Neutrophil (primary cell): ENCODE data around the gene UTS2R.

Source experiments
- H3K27ac ChIP-seq: fragments of 200-600 bp; sonication (generic); 2 replicates; pipeline ENCODE4 v1.5.1; 2016; ENCODE audit warnings: mild to moderate bottlenecking, moderate library complexity
- H3K27me3 ChIP-seq: fragments of 200-600 bp; sonication (generic); 2 replicates; pipeline ENCODE4 v1.6.0; 2016; ENCODE audit warnings: mild to moderate bottlenecking
- H3K36me3 ChIP-seq: fragments of 200-600 bp; sonication (generic); 2 replicates; pipeline ENCODE4 v1.5.1; 2017
- H3K4me1 ChIP-seq, 2 experiments: fragments of 200-600 bp in 1 of 2; sonication (generic) in 1 of 2; 1 replicate in 1 of 2; 2 replicates in 1 of 2; pipeline versions ENCODE4 v1.5.1 to v1.6.1; 2013 to 2016; ENCODE audit warnings: low read depth in 1 of 2, low read length in 1 of 2, mild to moderate bottlenecking in 1 of 2, moderate library complexity in 1 of 2; ENCODE audit not compliant: control insufficient read depth in 1 of 2, insufficient read depth in 1 of 2
- H3K4me3 ChIP-seq, 2 experiments: fragments of 200-600 bp in 1 of 2; sonication (generic) in 1 of 2; 1 replicate in 1 of 2; 2 replicates in 1 of 2; pipeline ENCODE4 v1.5.1; 2013 to 2016; ENCODE audit warnings: low read depth in 1 of 2, low read length in 1 of 2, mild to moderate bottlenecking in 1 of 2, moderate library complexity in 1 of 2
- H3K9me3 ChIP-seq: fragments of 200-600 bp; sonication (generic); 2 replicates; pipeline ENCODE4 v1.5.1; 2016
- TF ChIP-seq, protein P1 (sequence below): fragments of 200-600 bp; sonication (generic); IDR thresholded peaks from 2 replicates; pipeline ENCODE4 v1.5.1; 2016; ENCODE audit warnings: antibody characterized with exemption

The UTS2R gene

DNA sequence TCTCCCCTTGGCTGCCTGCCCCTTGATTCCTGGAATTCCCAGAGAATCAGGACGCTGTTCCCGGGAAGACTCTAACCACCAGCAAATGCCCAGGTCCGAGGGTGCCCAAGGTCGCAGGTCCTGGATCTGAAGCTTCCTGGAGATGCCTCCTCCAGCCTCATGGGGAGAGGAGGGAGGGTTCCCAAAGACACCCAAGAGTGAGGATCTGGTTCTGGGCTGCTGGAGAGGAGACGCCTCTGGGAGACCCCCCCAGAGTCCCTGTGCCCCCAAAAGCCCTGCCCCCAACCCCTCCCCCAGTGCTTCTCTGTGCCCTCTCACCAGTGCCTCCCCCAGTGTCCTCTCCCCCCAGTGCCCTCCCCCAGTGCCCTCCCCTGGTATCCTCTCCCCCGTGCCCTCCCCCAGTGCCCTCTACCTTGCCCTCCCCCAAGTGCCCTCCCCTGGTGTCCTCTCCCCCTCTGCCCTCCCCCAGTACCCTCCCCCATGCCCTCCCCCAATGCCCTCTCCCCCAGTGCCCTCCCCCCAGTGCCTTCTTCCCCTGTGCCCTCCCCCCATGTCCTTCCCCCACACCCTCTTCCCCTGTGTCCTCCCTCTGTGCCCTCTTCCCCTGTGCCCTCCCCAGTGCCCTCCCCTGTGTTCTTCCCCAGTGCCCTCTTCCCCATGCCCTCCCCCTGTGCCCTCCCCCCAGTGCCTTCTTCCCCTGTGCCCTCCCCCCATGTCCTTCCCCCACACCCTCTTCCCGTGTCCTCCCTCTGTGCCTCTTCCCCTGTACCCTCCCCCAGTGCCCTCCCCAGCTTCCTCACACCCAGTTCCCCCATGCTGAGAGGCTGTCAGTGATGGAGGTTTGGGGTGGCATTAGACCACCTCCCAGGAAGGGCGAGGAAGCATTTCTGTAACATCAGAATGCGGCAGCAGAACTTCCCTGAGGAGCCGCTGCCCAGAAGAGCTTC lies 31.7 kb upstream of the UTS2R start:
- H3K9me3 ChIP-seq = no peaks in the 10 kb centered on the region
- H3K4me1 ChIP-seq = peaks cover 5 to 6% of the 10 kb centered on the region in 2 experiments
- H3K27ac ChIP-seq = no peak overlapping the region
- TF ChIP-seq, protein P1, sequence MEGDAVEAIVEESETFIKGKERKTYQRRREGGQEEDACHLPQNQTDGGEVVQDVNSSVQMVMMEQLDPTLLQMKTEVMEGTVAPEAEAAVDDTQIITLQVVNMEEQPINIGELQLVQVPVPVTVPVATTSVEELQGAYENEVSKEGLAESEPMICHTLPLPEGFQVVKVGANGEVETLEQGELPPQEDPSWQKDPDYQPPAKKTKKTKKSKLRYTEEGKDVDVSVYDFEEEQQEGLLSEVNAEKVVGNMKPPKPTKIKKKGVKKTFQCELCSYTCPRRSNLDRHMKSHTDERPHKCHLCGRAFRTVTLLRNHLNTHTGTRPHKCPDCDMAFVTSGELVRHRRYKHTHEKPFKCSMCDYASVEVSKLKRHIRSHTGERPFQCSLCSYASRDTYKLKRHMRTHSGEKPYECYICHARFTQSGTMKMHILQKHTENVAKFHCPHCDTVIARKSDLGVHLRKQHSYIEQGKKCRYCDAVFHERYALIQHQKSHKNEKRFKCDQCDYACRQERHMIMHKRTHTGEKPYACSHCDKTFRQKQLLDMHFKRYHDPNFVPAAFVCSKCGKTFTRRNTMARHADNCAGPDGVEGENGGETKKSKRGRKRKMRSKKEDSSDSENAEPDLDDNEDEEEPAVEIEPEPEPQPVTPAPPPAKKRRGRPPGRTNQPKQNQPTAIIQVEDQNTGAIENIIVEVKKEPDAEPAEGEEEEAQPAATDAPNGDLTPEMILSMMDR = no peak
- no peak overlapping the region for H3K4me3 ChIP-seq
- H3K27me3 ChIP-seq = peaks cover 29% of the 10 kb centered on the region
- no peaks in the 10 kb centered on the region for H3K36me3 ChIP-seq

DNA sequence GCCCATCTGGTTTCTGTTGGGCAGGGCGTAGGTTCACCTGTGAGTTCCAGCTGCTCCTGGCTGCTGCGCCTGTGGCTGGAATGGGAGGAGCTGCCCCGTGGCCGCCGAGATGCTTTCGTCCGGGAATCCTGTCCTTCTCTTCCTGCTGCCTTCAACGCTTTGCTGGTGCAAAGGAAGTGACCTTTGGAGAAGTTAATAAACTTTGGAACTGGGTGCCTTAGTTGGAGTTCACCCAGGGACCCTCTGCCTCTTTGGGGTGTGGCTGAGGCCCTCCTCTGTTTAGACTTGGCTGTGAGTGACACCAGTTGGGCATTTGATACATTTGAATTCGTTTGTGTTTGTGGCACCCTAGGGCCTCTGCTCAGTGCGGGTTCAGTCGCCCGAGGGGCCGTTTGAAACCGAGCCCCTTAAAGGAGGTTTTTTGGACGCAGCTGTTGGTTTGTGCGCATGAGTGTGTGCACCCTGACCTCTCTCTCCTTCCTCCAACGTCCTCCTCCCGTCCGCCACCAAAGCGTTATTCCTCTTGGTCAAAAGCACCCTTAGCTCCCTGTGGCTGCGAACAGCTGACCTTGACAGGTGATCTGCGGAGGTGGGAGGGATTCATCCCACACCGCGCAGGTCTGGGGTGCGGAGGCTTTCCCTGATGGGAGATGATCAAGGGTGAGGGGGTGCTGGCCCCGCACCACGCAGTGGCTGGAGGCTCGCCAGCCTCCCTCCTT lies 29.0 kb upstream of the UTS2R start:
- TF ChIP-seq, protein P1 = no peak
- Histone ChIP-seq H3K27ac (no peak overlapping the region), H3K4me1 (peaks cover 0 to 6% of the 10 kb centered on the region in 2 experiments), H3K9me3 (no peaks in the 10 kb centered on the region), H3K27me3 (peaks cover 25% of the 10 kb centered on the region), H3K36me3 (no peaks in the 10 kb centered on the region), H3K4me3 (no peak overlapping the region)

DNA sequence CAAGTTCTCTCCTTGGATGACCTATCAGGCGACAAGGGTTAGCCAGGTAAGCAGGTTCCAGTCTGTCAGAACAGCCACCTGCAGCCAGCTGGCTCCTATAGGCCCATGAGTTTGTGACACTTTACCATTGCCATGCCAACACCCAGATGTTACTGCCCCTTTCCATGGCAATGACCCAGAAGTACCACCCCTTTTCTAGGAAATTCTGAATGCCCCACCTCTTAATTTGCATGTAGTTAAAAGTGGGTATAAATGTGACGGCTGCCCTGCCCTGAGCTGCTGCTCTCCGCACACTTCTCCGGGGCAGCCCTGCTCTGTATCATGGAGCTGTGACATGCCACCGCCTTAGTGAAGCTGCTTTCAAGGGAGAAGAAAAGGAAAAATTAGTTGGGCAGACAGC lies 28.0 kb upstream of the UTS2R start:
- H3K27me3 ChIP-seq = peaks cover 24% of the 10 kb centered on the region
- TF ChIP-seq, protein P1 = no peak
- no peak overlapping the region for H3K27ac ChIP-seq
- peaks cover 0 to 6% of the 10 kb centered on the region in 2 experiments for H3K4me1 ChIP-seq
- no peaks in the 10 kb centered on the region for H3K36me3 ChIP-seq
- H3K9me3 ChIP-seq = no peaks in the 10 kb centered on the region
- no peak overlapping the region for H3K4me3 ChIP-seq

DNA sequence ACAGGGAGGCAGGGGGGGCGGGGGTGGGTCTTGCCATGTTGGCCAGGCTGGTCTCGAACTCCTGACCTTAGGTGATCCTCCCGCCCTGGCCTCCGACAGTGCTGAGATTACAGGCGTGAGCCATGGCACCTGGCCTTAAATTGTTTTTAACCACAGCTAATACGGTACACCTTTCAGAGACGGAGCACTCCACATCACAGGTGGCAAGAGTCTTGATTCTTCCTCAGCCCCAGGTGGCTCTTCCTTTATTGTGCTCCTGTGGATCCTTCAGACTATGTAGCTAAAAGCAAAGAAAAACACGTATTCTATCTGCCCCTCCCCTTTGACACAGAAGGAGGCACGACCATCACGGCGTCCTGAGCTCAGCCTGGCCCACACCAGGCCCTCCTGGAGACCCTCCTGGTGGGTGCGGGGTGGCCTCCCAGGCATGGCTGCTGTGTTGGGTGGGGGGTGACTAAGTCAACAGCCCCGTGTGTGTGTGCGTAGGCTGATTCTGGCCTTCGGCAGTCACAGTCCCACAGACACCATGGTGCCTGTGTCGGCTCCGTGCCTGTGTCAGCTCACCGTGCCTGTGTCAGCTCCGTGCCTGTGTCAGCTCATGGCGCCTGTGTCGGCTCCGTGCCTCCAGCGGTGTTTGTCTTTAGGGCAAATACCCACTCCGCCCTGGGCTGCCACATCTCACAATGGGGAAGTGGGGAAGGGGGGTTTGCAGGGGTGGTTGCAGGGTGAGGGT lies 27.2 kb upstream of the UTS2R start:
- peaks cover 0 to 6% of the 10 kb centered on the region in 2 experiments for H3K4me1 ChIP-seq
- TF ChIP-seq, protein P1 = no peak
- no peaks in the 10 kb centered on the region for H3K9me3 ChIP-seq
- no peak overlapping the region for H3K4me3 ChIP-seq
- no peaks in the 10 kb centered on the region for H3K36me3 ChIP-seq
- H3K27me3 ChIP-seq = peaks cover 24% of the 10 kb centered on the region
- H3K27ac ChIP-seq = no peak overlapping the region

DNA sequence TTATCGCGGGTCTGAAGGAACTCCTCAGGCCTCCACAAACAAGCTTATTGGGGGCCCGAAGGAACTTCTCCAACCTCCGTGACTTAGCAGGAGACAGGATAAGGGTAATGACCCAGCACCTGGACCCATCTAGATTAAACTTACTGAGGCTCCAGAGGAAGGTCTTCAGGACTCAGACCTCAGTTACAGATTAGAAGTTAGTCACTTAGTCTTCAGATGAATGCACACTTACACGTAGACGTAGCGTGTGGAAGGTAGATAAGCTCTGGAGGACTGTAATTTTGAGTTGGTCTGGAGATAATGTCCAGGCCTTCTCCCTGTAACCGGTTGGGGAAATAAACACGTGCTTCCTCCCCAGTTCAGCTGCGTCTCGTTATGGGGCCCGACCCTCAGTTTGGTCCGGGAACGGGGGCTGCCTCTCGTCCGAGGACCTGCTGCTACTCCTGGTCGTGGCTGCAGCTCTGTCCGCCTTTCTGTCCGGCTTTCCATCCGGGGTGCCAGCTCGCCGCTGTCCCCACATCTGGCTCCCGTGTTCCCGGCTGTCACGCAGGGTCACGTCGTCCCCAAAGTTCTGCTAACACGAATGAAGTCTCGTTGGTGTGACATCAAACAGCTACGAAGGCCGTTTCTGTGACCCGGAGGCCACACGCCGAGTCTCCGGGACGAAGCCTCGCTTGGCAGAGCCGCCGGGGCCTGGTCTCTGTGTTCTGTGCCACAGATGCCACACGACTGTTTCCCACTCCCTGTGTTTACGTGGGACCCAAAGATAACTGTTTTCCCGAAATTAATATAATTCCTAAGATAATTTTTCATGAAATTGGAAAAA lies 26.2 kb upstream of the UTS2R start:
- Histone ChIP-seq H3K4me1 (peaks cover 0 to 6% of the 10 kb centered on the region in 2 experiments), H3K27ac (no peak overlapping the region), H3K27me3 (peaks cover 30% of the 10 kb centered on the region), H3K4me3 (no peak overlapping the region), H3K9me3 (no peaks in the 10 kb centered on the region), H3K36me3 (no peaks in the 10 kb centered on the region)
- TF ChIP-seq, protein P1 = no peak
